Mucosa of rectum (tissue), 2 donors: ENCODE results near the gene CD58.

Source experiments
- H3K27ac ChIP-seq, 2 donors: one replicate each; pipeline ENCODE4 v1.7.0; 2013; ENCODE audit warnings: inconsistent platforms in 2 of 2, low read depth in 2 of 2, low read length in 2 of 2
- H3K27me3 ChIP-seq, 2 donors: one replicate each; pipeline ENCODE4 v1.7.0; 2013; ENCODE audit warnings: low read length in 2 of 2; ENCODE audit not compliant: control insufficient read depth in 2 of 2, insufficient read depth in 2 of 2
- H3K36me3 ChIP-seq, 2 donors: one replicate each; pipeline ENCODE4 v1.7.0; 2013; ENCODE audit warnings: low read length in 2 of 2; ENCODE audit not compliant: control insufficient read depth in 2 of 2, insufficient read depth in 2 of 2
- H3K4me1 ChIP-seq, 2 donors: one replicate each; pipeline ENCODE4 v1.7.0; 2013; ENCODE audit warnings: low read length in 2 of 2, mild to moderate bottlenecking in 1 of 2; ENCODE audit not compliant: control insufficient read depth in 2 of 2, insufficient read depth in 2 of 2
- H3K4me3 ChIP-seq, 2 donors: one replicate each; pipeline ENCODE4 v1.7.0; 2013; ENCODE audit warnings: low read length in 2 of 2
- H3K9ac ChIP-seq, 2 donors: one replicate each; pipeline ENCODE4 v1.7.0; 2013; ENCODE audit warnings: low read length in 2 of 2, low read depth in 1 of 2, mild to moderate bottlenecking in 1 of 2
- H3K9me3 ChIP-seq, 2 donors: one replicate each; pipeline ENCODE4 v1.7.0; 2013; ENCODE audit warnings: low read length in 2 of 2; ENCODE audit not compliant: control insufficient read depth in 2 of 2
- donor health status: healthy.
- donor health status: Normal muscosa, but diverticular disease.

CD58 gene

GRCh38 chr1:116544588-116545358, 26.1 kb downstream of the CD58 start:
- H3K36me3 ChIP-seq = peaks cover 12 to 14% of the 10 kb centered on the region in 2 donors
- no peak overlapping the region for H3K27ac ChIP-seq
- no peaks in the 10 kb centered on the region for H3K9me3 ChIP-seq
- no peaks in the 10 kb centered on the region for H3K27me3 ChIP-seq
- H3K4me3 ChIP-seq = no peak overlapping the region
- H3K9ac ChIP-seq = no peak overlapping the region
- H3K4me1 ChIP-seq = no peaks in the 10 kb centered on the region

GRCh38 chr1:116540088-116540487, 30.7 kb downstream of the CD58 start:
- Histone ChIP-seq H3K27ac (no peak overlapping the region), H3K9me3 (no peaks in the 10 kb centered on the region), H3K9ac (no peak overlapping the region), H3K27me3 (no peaks in the 10 kb centered on the region), H3K4me1 (no peaks in the 10 kb centered on the region), H3K4me3 (no peak overlapping the region), H3K36me3 (peaks cover 19 to 29% of the 10 kb centered on the region in 2 donors)

GRCh38 chr1:116538544-116538943, 32.3 kb downstream of the CD58 start:
- Histone ChIP-seq H3K9me3 (no peaks in the 10 kb centered on the region), H3K4me3 (no peak overlapping the region), H3K9ac (no peak overlapping the region), H3K27ac (no peak overlapping the region), H3K4me1 (no peaks in the 10 kb centered on the region), H3K27me3 (no peaks in the 10 kb centered on the region), H3K36me3 (peaks cover 26 to 32% of the 10 kb centered on the region in 2 donors)

- Histone ChIP-seq H3K9ac (no peak overlapping the region), H3K36me3 (peaks cover 22 to 29% of the 10 kb centered on the region in 2 donors), H3K4me1 (no peaks in the 10 kb centered on the region), H3K9me3 (no peaks in the 10 kb centered on the region), H3K27ac (no peak overlapping the region), H3K4me3 (no peak overlapping the region), H3K27me3 (no peaks in the 10 kb centered on the region)
Observed at GRCh38 chr1:116537898-116538297, 32.9 kb downstream of the CD58 start.

GRCh38 chr1:116537040-116537831, 33.6 kb downstream of the CD58 start:
- H3K4me3 ChIP-seq = no peak overlapping the region
- no peak overlapping the region for H3K9ac ChIP-seq
- H3K4me1 ChIP-seq = no peaks in the 10 kb centered on the region
- no peaks in the 10 kb centered on the region for H3K9me3 ChIP-seq
- H3K36me3 ChIP-seq = peaks cover 17 to 23% of the 10 kb centered on the region in 2 donors
- H3K27ac ChIP-seq = no peak overlapping the region
- H3K27me3 ChIP-seq = no peaks in the 10 kb centered on the region

GRCh38 chr1:116534014-116534739, 36.6 kb downstream of the CD58 start:
- Histone ChIP-seq H3K9ac (no peak overlapping the region), H3K27me3 (no peaks in the 10 kb centered on the region), H3K4me1 (no peaks in the 10 kb centered on the region), H3K4me3 (no peak overlapping the region), H3K27ac (no peak overlapping the region), H3K9me3 (no peaks in the 10 kb centered on the region), H3K36me3 (peaks cover 19 to 20% of the 10 kb centered on the region in 2 donors)

- Histone ChIP-seq H3K4me3 (no peak overlapping the region), H3K36me3 (peaks cover 19 to 20% of the 10 kb centered on the region in 2 donors), H3K27ac (no peak overlapping the region), H3K27me3 (no peaks in the 10 kb centered on the region), H3K9me3 (no peaks in the 10 kb centered on the region), H3K4me1 (no peaks in the 10 kb centered on the region), H3K9ac (no peak overlapping the region)
Observed at GRCh38 chr1:116533429-116533820, 37.4 kb downstream of the CD58 start.

GRCh38 chr1:116532671-116533428, 38.0 kb downstream of the CD58 start:
- Histone ChIP-seq H3K4me3 (no peak overlapping the region), H3K27me3 (no peaks in the 10 kb centered on the region), H3K9ac (no peak overlapping the region), H3K27ac (no peak overlapping the region), H3K36me3 (peaks cover 19 to 20% of the 10 kb centered on the region in 2 donors), H3K4me1 (no peaks in the 10 kb centered on the region), H3K9me3 (no peaks in the 10 kb centered on the region)

- Histone ChIP-seq H3K4me1 (no peaks in the 10 kb centered on the region), H3K27me3 (no peaks in the 10 kb centered on the region), H3K27ac (no peak overlapping the region), H3K9ac (no peak overlapping the region), H3K4me3 (no peak overlapping the region), H3K9me3 (no peaks in the 10 kb centered on the region), H3K36me3 (peaks cover 15 to 19% of the 10 kb centered on the region in 2 donors)
Observed at GRCh38 chr1:116531917-116532316, 38.9 kb downstream of the CD58 start.
